Measurements from ENCODE around the gene RAP2A. TPM values are rescaled to one million over a fixed set of nuclear protein-coding genes. Genes with fewer than 3 reads are reported as not detected.

Gene RAP2A
- total RNA-seq, 1 experiment from 2014 or later, result 48.0 TPM

GRCh38 chr13:97515643-97516042 lies 81.7 kb downstream of the RAP2A start:
- H3K36me3 ChIP-seq (replicated peaks; ENCODE audit: control insufficient read depth, insufficient read depth, low read length), result no peaks in the 10 kb centered on the region
- no peak overlapping the region for H3K4me3 ChIP-seq (ENCODE audit: insufficient read depth, low read depth, low read length)
- DNase-seq, result peak; percentile 38
- H3K27me3 ChIP-seq (ENCODE audit: control insufficient read depth, insufficient read depth, low read length), result no peaks in the 10 kb centered on the region

GRCh38 chr13:97517967-97518366 lies 84.0 kb downstream of the RAP2A start:
- Histone ChIP-seq H3K27me3 (ENCODE audit: control insufficient read depth, insufficient read depth, low read length) (no peaks in the 10 kb centered on the region), H3K4me3 (ENCODE audit: insufficient read depth, low read depth, low read length) (no peak overlapping the region), H3K36me3 (replicated peaks; ENCODE audit: control insufficient read depth, insufficient read depth, low read length) (no peaks in the 10 kb centered on the region)
- DNase-seq, result no peak

Other genes with a start within 250 kb of the RAP2A start
- gene MBNL2, start 211.8 kb upstream of the RAP2A start, total RNA-seq (2014; rRNA removed; shearing (Covaris generic)), result 0.37 and 1.0 TPM in 2 replicates

All from H7 (cell line).